Tibial artery (tissue), 4 donors: ENCODE data around the gene DDHD1.
A peak's percentile ranks its signal among the peaks of the same experiment; 100 is the strongest.

Source experiments
- DNase-seq, 2 donors: peaks; one replicate each; pipeline ENCODE4 v3.0.0-alpha.2; 2019
- H3K27ac ChIP-seq, 2 donors: fragments of 200-600 bp; sonication (generic) in 1 of 2; 1 replicate in 1 of 2; 2 replicates in 1 of 2; pipeline ENCODE4 v1.5.1; 2018 to 2019; ENCODE audit warnings: mild to moderate bottlenecking in 1 of 2
- H3K27me3 ChIP-seq, 2 donors: fragments of 200-600 bp; sonication (generic) in 1 of 2; one replicate each; pipeline versions ENCODE4 v1.5.1 to v1.6.0; 2016 to 2019
- H3K36me3 ChIP-seq, 3 donors: fragments of 200-600 bp; sonication (generic) in 2 of 3; one replicate each; pipeline ENCODE4 v1.5.1; 2016 to 2019; ENCODE audit warnings: mild to moderate bottlenecking in 2 of 3
- H3K4me1 ChIP-seq, 4 donors: fragments of 200-600 bp; sonication (generic) in 2 of 4; 1 replicate in 3 of 4; 2 replicates in 1 of 4; pipeline ENCODE4 v1.5.1; 2016 to 2019
- H3K4me3 ChIP-seq, 2 donors: fragments of 200-600 bp; sonication (generic) in 1 of 2; 1 replicate in 1 of 2; 2 replicates in 1 of 2; pipeline ENCODE4 v1.5.1; 2018 to 2019; ENCODE audit warnings: mild to moderate bottlenecking in 2 of 2
- H3K9me3 ChIP-seq, 3 donors: fragments of 200-600 bp; sonication (generic) in 1 of 3; one replicate each; pipeline ENCODE4 v1.5.1; 2016 to 2019
- intact Hi-C: fragments of 100-400 bp; cut with DNase I; formaldehyde crosslinking; loops from one replicate; pipeline ENCODE4 v1.15.0; 2023; ENCODE audit warnings: low total_unique reads
- TF ChIP-seq, protein P1 (sequence below), 2 experiments: fragments of 200-600 bp in 1 of 2; fragments of 450-650 bp in 1 of 2; IDR thresholded peaks; one replicate each; pipeline ENCODE4 v1.5.1; 2017 to 2019; ENCODE audit warnings: antibody characterized with exemption in 2 of 2, mild to moderate bottlenecking in 1 of 2, moderate library complexity in 1 of 2

The DDHD1 gene

DNA sequence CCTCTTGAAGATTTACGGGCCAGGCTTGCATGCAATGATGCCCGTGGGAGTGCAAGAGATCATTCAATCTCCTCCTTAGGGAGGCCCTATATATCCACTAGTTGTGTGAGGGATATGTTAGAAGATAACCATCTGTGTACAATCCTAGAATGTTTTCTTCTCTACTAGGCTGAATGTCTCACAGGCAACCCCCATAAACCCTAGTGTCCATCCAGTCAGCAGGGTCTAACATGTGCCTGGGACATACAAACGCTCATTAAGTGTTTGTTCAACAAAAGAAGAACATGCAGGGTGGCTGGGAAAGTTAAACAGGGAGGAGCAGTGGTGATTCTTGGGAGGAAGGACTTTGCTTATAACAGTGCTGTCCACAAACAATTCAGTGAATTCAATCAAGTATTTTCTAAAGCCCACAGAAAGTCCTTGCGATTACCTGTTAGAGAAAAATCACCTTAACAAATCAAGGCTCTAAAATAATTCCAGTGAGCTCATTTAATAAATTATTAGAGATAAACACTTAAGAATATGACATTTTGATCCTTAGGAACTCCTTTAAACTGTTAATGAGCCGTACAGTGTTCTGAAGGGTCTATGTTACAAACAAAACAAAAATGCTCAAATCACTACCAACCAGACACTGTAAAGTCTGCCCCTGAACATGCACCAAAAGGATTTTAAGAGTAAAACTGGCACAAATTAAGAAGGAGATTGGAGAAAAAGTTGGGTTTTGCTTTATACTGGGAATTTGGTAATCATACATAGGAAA lies 105.6 kb downstream of the DDHD1 start:
- Histone ChIP-seq H3K4me3 (no peak overlapping the region), H3K4me1 (peaks cover 0 to 25% (median 8%) of the 10 kb centered on the region in 4 donors), H3K36me3 (no peaks in the 10 kb centered on the region), H3K27ac (no peak overlapping the region), H3K27me3 (no peaks in the 10 kb centered on the region), H3K9me3 (no peaks in the 10 kb centered on the region)
- TF ChIP-seq, protein P1, sequence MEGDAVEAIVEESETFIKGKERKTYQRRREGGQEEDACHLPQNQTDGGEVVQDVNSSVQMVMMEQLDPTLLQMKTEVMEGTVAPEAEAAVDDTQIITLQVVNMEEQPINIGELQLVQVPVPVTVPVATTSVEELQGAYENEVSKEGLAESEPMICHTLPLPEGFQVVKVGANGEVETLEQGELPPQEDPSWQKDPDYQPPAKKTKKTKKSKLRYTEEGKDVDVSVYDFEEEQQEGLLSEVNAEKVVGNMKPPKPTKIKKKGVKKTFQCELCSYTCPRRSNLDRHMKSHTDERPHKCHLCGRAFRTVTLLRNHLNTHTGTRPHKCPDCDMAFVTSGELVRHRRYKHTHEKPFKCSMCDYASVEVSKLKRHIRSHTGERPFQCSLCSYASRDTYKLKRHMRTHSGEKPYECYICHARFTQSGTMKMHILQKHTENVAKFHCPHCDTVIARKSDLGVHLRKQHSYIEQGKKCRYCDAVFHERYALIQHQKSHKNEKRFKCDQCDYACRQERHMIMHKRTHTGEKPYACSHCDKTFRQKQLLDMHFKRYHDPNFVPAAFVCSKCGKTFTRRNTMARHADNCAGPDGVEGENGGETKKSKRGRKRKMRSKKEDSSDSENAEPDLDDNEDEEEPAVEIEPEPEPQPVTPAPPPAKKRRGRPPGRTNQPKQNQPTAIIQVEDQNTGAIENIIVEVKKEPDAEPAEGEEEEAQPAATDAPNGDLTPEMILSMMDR (IDR thresholded peaks at IDR 0.05): no peak
- DNase-seq: no peak
- intact Hi-C loops: no loop called here

DNA sequence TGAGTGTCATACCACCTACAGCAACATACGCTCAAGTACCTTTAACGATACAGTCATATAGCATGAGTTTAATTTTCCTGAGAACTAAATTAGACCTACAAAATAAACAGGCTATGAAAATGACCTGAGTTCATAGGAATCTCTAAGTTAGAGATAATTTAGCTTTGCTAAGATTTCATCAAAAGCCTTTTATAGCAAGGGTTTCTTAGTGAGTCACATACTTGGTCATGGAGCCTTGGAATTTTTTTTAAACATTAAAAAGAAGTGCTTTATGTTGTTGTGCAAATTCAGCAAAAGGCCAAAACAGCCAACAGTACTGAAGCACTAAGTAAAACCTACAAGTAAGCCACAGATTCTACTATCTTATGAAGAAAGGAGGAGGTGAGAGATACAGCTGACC lies 108.6 kb downstream of the DDHD1 start:
- Histone ChIP-seq H3K4me1 (peaks cover 0 to 27% (median 8%) of the 10 kb centered on the region in 4 donors), H3K4me3 (no peak overlapping the region), H3K27ac (peak overlapping the region in 1 of 2 donors; percentile 62), H3K9me3 (no peaks in the 10 kb centered on the region), H3K36me3 (peaks cover 0 to 3% (median 0%) of the 10 kb centered on the region in 3 donors), H3K27me3 (no peaks in the 10 kb centered on the region)
- TF ChIP-seq, protein P1 (IDR thresholded peaks at IDR 0.05): no peak
- intact Hi-C loops: no loop called here
- DNase-seq: no peak

DNA sequence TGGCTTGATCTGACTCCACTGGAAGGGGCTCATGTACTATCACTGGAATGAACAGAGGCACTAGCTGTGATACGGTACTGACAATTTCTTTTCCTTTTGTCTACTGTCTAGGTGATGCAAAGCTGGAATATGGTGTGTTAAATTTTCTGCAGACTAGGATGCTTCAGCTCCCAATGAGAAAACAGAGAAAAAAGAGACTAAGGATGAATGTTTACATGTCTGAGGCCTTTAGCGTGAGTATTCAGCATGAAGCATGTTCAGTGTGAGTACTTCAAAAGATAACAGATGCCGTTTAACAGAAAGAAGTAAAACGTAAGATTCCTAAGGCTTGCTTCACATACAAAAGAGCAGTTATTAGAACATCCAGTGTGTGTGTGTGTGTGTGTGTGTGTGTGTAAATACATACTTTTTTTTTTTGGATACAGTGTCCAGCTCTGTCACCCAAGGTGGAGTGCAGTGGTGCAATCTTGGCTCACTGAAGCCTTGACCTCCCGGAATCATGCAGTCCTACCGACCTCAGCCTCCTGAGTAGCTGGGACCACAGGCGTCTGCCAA lies 110.0 kb downstream of the DDHD1 start:
- Histone ChIP-seq H3K4me1 (peaks cover 0 to 27% (median 8%) of the 10 kb centered on the region in 4 donors), H3K27me3 (no peaks in the 10 kb centered on the region), H3K36me3 (peaks cover 0 to 6% (median 5%) of the 10 kb centered on the region in 3 donors), H3K4me3 (peak overlapping the region in 1 of 2 donors; percentile 8), H3K27ac (peak overlapping the region; percentile 43 to 62), H3K9me3 (no peaks in the 10 kb centered on the region)
- no peak for DNase-seq
- TF ChIP-seq, protein P1 (IDR thresholded peaks at IDR 0.05): no peak
- intact Hi-C loops: no loop called here

DNA sequence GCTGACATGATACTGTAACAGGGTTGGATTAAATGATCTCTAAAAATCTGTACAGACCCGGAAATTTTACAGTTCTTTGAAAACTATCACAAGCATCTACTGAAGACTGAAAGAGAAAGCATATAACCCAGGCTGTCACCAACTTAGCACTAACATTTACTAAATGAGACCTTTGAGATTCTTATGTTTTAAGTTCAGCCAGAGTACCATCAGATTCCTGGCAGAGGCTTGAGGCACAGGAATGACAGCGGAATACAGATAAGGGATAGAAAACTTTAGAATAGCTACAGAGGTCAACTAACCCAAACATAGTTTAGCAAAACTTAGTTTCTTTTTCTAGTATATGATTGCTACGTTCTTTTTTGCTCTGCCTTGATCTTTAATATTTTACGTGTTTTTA lies 110.6 kb downstream of the DDHD1 start:
- peak overlapping the region; percentile 43 to 62 for H3K27ac ChIP-seq
- DNase-seq: no peak
- H3K27me3 ChIP-seq: no peaks in the 10 kb centered on the region
- H3K9me3 ChIP-seq: no peaks in the 10 kb centered on the region
- TF ChIP-seq, protein P1 (IDR thresholded peaks at IDR 0.05): no peak
- H3K4me1 ChIP-seq: peaks cover 0 to 27% (median 8%) of the 10 kb centered on the region in 4 donors
- peak overlapping the region in 1 of 2 donors; percentile 8 for H3K4me3 ChIP-seq
- intact Hi-C loops: no loop called here
- H3K36me3 ChIP-seq: peaks cover 0 to 10% (median 5%) of the 10 kb centered on the region in 3 donors

DNA sequence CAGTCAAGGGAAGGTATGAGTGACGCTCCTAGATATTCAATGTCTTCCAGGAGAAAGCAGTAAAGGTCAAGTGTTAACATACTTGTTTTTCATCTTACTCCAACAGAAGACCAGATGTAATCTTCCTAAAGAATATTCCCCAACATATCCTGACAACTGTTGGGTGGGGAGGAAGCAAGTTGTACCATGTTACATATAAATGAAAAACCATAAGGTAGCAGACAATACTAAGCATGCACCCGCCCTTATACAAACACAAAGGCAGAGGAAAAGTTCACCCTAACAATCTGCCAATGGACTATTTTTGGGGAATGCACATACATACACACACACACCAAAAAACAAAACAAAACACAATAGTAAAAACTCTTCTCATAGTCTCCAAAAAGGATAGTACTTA lies 112.1 kb downstream of the DDHD1 start:
- TF ChIP-seq, protein P1 (IDR thresholded peaks at IDR 0.05): no peak
- Histone ChIP-seq H3K27me3 (no peaks in the 10 kb centered on the region), H3K4me1 (peaks cover 0 to 32% (median 9%) of the 10 kb centered on the region in 4 donors), H3K27ac (no peak overlapping the region), H3K4me3 (no peak overlapping the region), H3K9me3 (no peaks in the 10 kb centered on the region), H3K36me3 (peaks cover 0 to 11% (median 5%) of the 10 kb centered on the region in 3 donors)
- intact Hi-C loops: no loop called here
- no peak for DNase-seq
